Measurements from ENCODE around the gene BCR. TPM values are rescaled to one million over a fixed set of nuclear protein-coding genes. Genes with fewer than 3 reads are reported as not detected.

BCR gene
- total and polyA plus RNA-seq, 2 of the 4 experiments (the other 2 are of a cell fraction) = 28.9 to 44.6 TPM

DNA sequence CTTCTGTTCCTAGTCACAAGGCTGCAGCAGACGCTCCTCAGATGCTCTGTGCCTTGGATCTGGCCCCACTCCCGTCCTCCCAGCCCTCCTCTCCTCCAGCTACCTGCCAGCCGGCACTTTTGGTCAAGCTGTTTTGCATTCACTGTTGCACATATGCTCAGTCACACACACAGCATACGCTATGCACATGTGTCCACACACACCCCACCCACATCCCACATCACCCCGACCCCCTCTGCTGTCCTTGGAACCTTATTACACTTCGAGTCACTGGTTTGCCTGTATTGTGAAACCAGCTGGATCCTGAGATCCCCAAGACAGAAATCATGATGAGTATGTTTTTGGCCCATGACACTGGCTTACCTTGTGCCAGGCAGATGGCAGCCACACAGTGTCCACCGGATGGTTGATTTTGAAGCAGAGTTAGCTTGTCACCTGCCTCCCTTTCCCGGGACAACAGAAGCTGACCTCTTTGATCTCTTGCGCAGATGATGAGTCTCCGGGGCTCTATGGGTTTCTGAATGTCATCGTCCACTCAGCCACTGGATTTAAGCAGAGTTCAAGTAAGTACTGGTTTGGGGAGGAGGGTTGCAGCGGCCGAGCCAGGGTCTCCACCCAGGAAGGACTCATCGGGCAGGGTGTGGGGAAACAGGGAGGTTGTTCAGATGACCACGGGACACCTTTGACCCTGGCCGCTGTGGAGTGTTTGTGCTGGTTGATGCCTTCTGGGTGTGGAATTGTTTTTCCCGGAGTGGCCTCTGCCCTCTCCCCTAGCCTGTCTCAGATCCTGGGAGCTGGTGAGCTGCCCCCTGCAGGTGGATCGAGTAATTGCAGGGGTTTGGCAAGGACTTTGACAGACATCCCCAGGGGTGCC lies 109.8 kb downstream of the BCR start:
- Histone ChIP-seq H3K14ac (replicated peaks; ENCODE audit: low read depth, low read length) (no peak overlapping the region), H3K23ac (ENCODE audit: low read depth, low read length) (no peak overlapping the region), H4K8ac (ENCODE audit: low read depth in 2 of 2, low read length in 2 of 2) (no peak overlapping the region), H2BK120ac (ENCODE audit: low read depth, low read length) (no peak overlapping the region), H2BK20ac (ENCODE audit: low read depth, low read length) (no peak overlapping the region), H4K91ac (ENCODE audit: insufficient read depth, low read depth, low read length) (no peak overlapping the region), H3K79me1 (ENCODE audit: low read depth in 1 of 2, low read length in 2 of 2) (no peaks in the 10 kb centered on the region; a peak in 1 of 4 replicates), H3K4me1 (ENCODE audit: control insufficient read depth, insufficient read depth, low read length) (no peaks in the 10 kb centered on the region), H2BK5ac (ENCODE audit: low read depth, low read length, poor library complexity, severe bottlenecking) (no peak overlapping the region), H2AK9ac (replicated peaks; ENCODE audit: low read depth, low read length, poor library complexity) (no peak overlapping the region), H3K18ac (ENCODE audit: low read depth, low read length) (no peak overlapping the region), H3K4ac (ENCODE audit: low read depth, low read length) (no peak overlapping the region), H3K27ac (ENCODE audit: insufficient read depth, low read length) (no peak overlapping the region), H3K56ac (ENCODE audit: extremely low read depth, insufficient read depth, low read length) (no peak overlapping the region), H2AFZ (replicated peaks; ENCODE audit: low read length, poor library complexity) (peak overlapping the region; percentile 44), H3K4me3 (ENCODE audit: insufficient read depth, low read depth, low read length) (no peak overlapping the region), H3K36me3 (ENCODE audit: control insufficient read depth, insufficient read depth, low read length) (peaks cover 46% of the 10 kb centered on the region), H3K9ac (ENCODE audit: low read depth, low read length) (no peak overlapping the region), H3K27me3 (ENCODE audit: control insufficient read depth, insufficient read depth, low read length) (no peaks in the 10 kb centered on the region), H2AK5ac (ENCODE audit: low read depth, low read length) (no peak overlapping the region), H3K9me1 (ENCODE audit: insufficient read depth, low read length) (peaks cover 5% of the 10 kb centered on the region; the same call in 1 of the 2 replicates), H4K20me1 (ENCODE audit: insufficient read depth, low read length) (peaks cover 6% of the 10 kb centered on the region; the same call in 1 of the 2 replicates), H2BK15ac (ENCODE audit: low read depth, low read length) (no peak overlapping the region), H4K5ac (ENCODE audit: low read depth, low read length) (no peak overlapping the region), H3K9me3 (ENCODE audit: control insufficient read depth, insufficient read depth, low read length) (no peaks in the 10 kb centered on the region), H3K4me2 (ENCODE audit: low read depth, low read length) (no peak overlapping the region)
- WGBS, 2 experiments (ENCODE audit: extremely low coverage in 2 of 2, insufficient read length in 1 of 2) = 78% methylated on average over 7 of the region's 18 CpGs; no CpG with 5 or more reads in 1 of the 2 experiments
- no TSS peak for BruUV-seq (replicated peaks)
- no peak; the same call in 1 of the 2 replicates for TF ChIP-seq MAZ (IDR thresholded peaks at IDR 0.05; ENCODE audit: borderline replicate concordance, low read depth, low read length)
- TF ChIP-seq, protein P1, sequence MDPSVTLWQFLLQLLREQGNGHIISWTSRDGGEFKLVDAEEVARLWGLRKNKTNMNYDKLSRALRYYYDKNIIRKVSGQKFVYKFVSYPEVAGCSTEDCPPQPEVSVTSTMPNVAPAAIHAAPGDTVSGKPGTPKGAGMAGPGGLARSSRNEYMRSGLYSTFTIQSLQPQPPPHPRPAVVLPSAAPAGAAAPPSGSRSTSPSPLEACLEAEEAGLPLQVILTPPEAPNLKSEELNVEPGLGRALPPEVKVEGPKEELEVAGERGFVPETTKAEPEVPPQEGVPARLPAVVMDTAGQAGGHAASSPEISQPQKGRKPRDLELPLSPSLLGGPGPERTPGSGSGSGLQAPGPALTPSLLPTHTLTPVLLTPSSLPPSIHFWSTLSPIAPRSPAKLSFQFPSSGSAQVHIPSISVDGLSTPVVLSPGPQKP (IDR thresholded peaks at IDR 0.05; ENCODE audit: borderline replicate concordance, low read depth, low read length) = no peak
- TF ChIP-seq NFE2L2 (IDR thresholded peaks at IDR 0.05; ENCODE audit: low read depth, low read length) = no peak
- TF ChIP-seq MXI1 (IDR thresholded peaks at IDR 0.05; ENCODE audit: borderline replicate concordance, low read depth, low read length) = no peak
- peak; percentile 88 for TF ChIP-seq CEBPB (IDR thresholded peaks at IDR 0.05; ENCODE audit: low read depth, low read length)
- TF ChIP-seq, protein P2, sequence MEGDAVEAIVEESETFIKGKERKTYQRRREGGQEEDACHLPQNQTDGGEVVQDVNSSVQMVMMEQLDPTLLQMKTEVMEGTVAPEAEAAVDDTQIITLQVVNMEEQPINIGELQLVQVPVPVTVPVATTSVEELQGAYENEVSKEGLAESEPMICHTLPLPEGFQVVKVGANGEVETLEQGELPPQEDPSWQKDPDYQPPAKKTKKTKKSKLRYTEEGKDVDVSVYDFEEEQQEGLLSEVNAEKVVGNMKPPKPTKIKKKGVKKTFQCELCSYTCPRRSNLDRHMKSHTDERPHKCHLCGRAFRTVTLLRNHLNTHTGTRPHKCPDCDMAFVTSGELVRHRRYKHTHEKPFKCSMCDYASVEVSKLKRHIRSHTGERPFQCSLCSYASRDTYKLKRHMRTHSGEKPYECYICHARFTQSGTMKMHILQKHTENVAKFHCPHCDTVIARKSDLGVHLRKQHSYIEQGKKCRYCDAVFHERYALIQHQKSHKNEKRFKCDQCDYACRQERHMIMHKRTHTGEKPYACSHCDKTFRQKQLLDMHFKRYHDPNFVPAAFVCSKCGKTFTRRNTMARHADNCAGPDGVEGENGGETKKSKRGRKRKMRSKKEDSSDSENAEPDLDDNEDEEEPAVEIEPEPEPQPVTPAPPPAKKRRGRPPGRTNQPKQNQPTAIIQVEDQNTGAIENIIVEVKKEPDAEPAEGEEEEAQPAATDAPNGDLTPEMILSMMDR (conservative IDR thresholded peaks at IDR 0.05; ENCODE audit: low read depth, low read length) = peak; percentile 64
- TF ChIP-seq SMC3 (IDR thresholded peaks at IDR 0.05; ENCODE audit: low read depth, low read length) = peak; percentile 47
- no peak for TF ChIP-seq FOS (IDR thresholded peaks at IDR 0.05; ENCODE audit: low read depth, low read length)
- TF ChIP-seq RFX5 (IDR thresholded peaks at IDR 0.05; ENCODE audit: low read depth, low read length) = no peak
- TF ChIP-seq BHLHE40 (IDR thresholded peaks at IDR 0.05; ENCODE audit: low read depth, low read length) = no peak
- TF ChIP-seq MAFK (IDR thresholded peaks at IDR 0.05; ENCODE audit: low read depth, low read length) = no peak
- no peak for TF ChIP-seq RCOR1 (IDR thresholded peaks at IDR 0.05; ENCODE audit: insufficient replicate concordance, low read length)
- TF ChIP-seq RAD21 (IDR thresholded peaks at IDR 0.05; ENCODE audit: low read length) = peak; percentile 39
- TF ChIP-seq POLR2A (IDR thresholded peaks at IDR 0.05; ENCODE audit: low read depth, low read length) = no peak
- intact Hi-C loops (cut with micrococcal nuclease) = no loop called here
- ChIA-PET CTCF (interaction anchor here (0.6 to 2.3 kb wide), 11 partner anchors 8 to 145 kb away, joined by 3 to 27 read pairs (median 4); partner anchors contain the start of genes BCR and RAB36), POLR2A (ENCODE audit: unreplicated experiment) (no interaction called here)
- dilution Hi-C loops (cut with HindIII; ENCODE audit: low sequenced_read_pairs, unreplicated experiment) = no loop called here
- DNase-seq (peak; percentile 62), ATAC-seq (ENCODE audit: low read depth) (peak; percentile 88)
- in situ Hi-C loops (cut with MboI; ENCODE audit: low sequenced_read_pairs) = loop anchor here (25.0 kb wide), 1 partner anchor 328 kb away; no protein-coding TSS in a partner anchor

Data from IMR-90 (cell line).